Mesendoderm (in vitro differentiated cells): ENCODE data around the gene HAGHL.

Experiments
- DNase-seq: peaks from one replicate; pipeline ENCODE4 v3.0.0; 2013
- H2AK5ac ChIP-seq: 2 replicates; pipeline ENCODE4 v1.6.1; 2013; ENCODE audit warnings: low read length, inconsistent platforms
- H2BK120ac ChIP-seq: 2 replicates; pipeline ENCODE4 v1.6.1; 2013; ENCODE audit warnings: low read depth, mild to moderate bottlenecking, low read length, moderate library complexity, mixed read lengths
- H2BK15ac ChIP-seq: replicated peaks from 2 replicates; pipeline ENCODE4 v1.6.1; 2013; ENCODE audit warnings: low read depth, mild to moderate bottlenecking, moderate library complexity
- H2BK5ac ChIP-seq: 2 replicates; pipeline ENCODE4 v1.6.1; 2013; ENCODE audit warnings: low read length, inconsistent platforms
- H3K18ac ChIP-seq: 2 replicates; pipeline ENCODE4 v1.6.1; 2013; ENCODE audit warnings: mild to moderate bottlenecking, low read length, mixed read lengths
- H3K23ac ChIP-seq: one replicate; pipeline ENCODE4 v1.6.1; 2013; ENCODE audit warnings: low read length
- H3K27ac ChIP-seq: 2 replicates; pipeline ENCODE4 v1.5.1; 2013; ENCODE audit warnings: low read depth, mild to moderate bottlenecking, inconsistent platforms, low read length, moderate library complexity
- H3K27me3 ChIP-seq: 2 replicates; pipeline ENCODE4 v1.6.1; 2013; ENCODE audit warnings: low read length, control low read depth, mild to moderate bottlenecking, inconsistent platforms; ENCODE audit not compliant: insufficient read depth, poor library complexity
- H3K36me3 ChIP-seq: 2 replicates; pipeline ENCODE4 v1.6.1; 2013; ENCODE audit warnings: low read length, inconsistent platforms; ENCODE audit not compliant: control insufficient read depth, insufficient read depth
- H3K4ac ChIP-seq: one replicate; pipeline ENCODE4 v1.6.1; 2013; ENCODE audit warnings: low read depth, mild to moderate bottlenecking, low read length, moderate library complexity
- H3K4me1 ChIP-seq: 2 replicates; pipeline ENCODE4 v1.6.1; 2013; ENCODE audit warnings: low read depth, low read length, inconsistent platforms; ENCODE audit not compliant: control insufficient read depth
- H3K4me2 ChIP-seq: 2 replicates; pipeline ENCODE4 v1.6.1; 2013; ENCODE audit warnings: low read length
- H3K4me3 ChIP-seq: 2 replicates; pipeline ENCODE4 v1.5.1; 2013; ENCODE audit warnings: mild to moderate bottlenecking, low read length
- H3K56ac ChIP-seq: one replicate; pipeline ENCODE4 v1.6.1; 2013; ENCODE audit warnings: low read length
- H3K79me1 ChIP-seq: 2 replicates; pipeline ENCODE4 v1.6.1; 2013; ENCODE audit warnings: low read length, inconsistent platforms
- H3K79me2 ChIP-seq: 2 replicates; pipeline ENCODE4 v1.6.1; 2013; ENCODE audit warnings: mild to moderate bottlenecking, low read length; ENCODE audit not compliant: control insufficient read depth, insufficient read depth
- H3K9ac ChIP-seq: 2 replicates; pipeline ENCODE4 v1.6.1; 2013; ENCODE audit warnings: low read length, inconsistent platforms
- H4K5ac ChIP-seq: one replicate; pipeline ENCODE4 v1.6.1; 2013; ENCODE audit warnings: low read length
- H4K8ac ChIP-seq: one replicate; pipeline ENCODE4 v1.6.1; 2013; ENCODE audit warnings: low read depth, mild to moderate bottlenecking, control low read depth, low read length, moderate library complexity
- WGBS: extraction: QIAGEN DNeasy Blood & Tissue Kit; methylation state at CpG from one replicate; pipeline ENCODE4 v1.1.7; 2013; ENCODE audit warnings: low lambda C conversion rate, missing lambda C conversion rate; ENCODE audit not compliant: insufficient coverage; ENCODE audit errors: extremely low coverage; 5-methylcytosine and 5-hydroxymethylcytosine counted together

HAGHL gene

DNA sequence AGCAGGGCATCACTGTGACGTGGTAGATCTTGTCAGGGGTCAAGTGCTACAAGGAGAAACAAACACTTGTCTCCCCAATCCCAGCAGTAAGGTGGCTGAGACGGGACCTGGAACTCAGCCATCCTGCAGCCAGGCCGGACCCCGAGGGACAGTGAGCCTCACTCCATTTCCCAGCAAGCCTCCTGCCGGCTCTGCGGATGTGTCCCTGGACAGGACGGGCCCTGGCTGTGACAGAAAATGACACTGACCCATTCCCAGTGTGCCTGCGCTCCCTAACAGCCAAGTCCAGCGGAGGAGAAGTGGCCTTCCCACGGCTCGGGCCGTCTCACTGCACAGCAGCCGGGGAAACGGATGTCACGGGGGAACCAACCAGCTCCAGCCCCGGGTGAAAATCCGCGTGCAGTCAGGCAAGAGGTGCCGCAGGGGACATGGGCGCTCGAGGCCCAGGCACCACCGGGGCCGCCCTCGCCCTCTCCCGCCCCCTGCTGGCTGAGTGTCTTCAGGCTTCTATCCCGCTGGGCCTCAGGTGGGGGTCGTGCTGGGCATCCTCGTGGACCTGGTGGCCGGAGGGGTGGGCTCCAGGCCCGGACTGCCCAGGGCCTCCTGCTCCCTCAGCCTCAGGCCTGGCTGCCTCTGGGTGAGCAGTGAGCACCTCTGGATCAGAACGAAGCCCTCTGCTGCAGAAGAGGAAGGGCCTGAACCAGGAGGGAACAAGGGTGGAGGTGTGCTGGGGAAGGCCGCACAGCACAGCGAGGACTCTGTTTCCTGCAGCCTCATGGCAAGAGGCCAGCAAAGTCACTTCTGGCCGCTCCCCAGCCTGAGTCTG, 6.7 kb downstream of the HAGHL start:
- no peak overlapping the region for H3K18ac ChIP-seq
- no peak overlapping the region for H3K4me3 ChIP-seq
- H3K56ac ChIP-seq, result no peak overlapping the region
- WGBS, result no CpG with 5 or more reads among the region's 34 CpGs
- no peak overlapping the region for H3K27ac ChIP-seq
- no peak overlapping the region for H4K8ac ChIP-seq
- peaks cover 3% of the 10 kb centered on the region for H3K36me3 ChIP-seq
- no peaks in the 10 kb centered on the region for H3K79me1 ChIP-seq
- H3K79me2 ChIP-seq, result no peaks in the 10 kb centered on the region
- DNase-seq, result peak; percentile 34
- H4K5ac ChIP-seq, result no peak overlapping the region
- no peak overlapping the region for H3K4ac ChIP-seq
- no peak overlapping the region for H2AK5ac ChIP-seq
- H3K4me1 ChIP-seq, result no peaks in the 10 kb centered on the region
- H2BK5ac ChIP-seq, result no peak overlapping the region
- no peaks in the 10 kb centered on the region for H3K27me3 ChIP-seq
- no peak overlapping the region for H3K23ac ChIP-seq
- no peak overlapping the region for H3K4me2 ChIP-seq
- H3K9ac ChIP-seq, result no peak overlapping the region
- no peak overlapping the region for H2BK15ac ChIP-seq
- H2BK120ac ChIP-seq, result no peak overlapping the region

DNA sequence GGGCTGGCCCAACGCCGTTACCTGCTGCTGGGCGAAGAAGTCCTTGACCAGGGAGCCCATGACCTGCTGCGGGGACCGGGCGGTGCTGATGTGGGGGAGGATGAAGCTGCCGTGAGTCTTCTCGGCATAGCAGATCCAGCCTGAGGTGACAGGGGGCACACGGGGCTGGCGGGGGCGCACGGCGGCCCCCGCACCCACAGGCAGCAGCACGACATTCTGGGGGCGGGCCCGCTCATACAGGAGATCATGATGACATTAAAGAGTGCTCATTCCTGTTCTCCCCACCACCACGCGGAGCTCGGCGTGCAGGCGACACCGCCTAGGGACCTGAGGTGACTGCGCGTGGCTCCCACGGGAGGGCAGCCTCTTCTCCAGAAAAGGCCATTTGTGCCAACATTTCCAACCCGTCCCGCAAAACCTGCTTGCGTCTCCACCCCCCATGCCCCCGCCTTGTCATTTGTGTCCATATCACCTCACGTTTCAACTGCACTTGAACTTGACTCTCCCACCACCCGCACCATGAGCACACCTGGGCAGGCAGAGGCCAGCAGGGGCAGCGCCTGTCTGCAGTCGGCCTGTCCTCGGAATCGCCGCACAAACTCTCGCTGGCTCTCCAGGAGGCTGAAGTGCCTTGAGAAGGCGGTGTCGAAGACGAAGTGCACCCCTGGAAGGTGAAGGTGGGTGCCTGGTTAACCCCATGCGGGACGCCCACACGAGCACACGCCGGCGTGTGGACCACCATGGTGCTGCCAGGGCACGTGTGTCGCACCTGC, 7.5 kb downstream of the HAGHL start:
- WGBS, result no CpG with 5 or more reads among the region's 49 CpGs
- Histone ChIP-seq H2AK5ac (no peak overlapping the region), H3K18ac (no peak overlapping the region), H3K56ac (no peak overlapping the region), H4K5ac (no peak overlapping the region), H2BK120ac (no peak overlapping the region), H2BK15ac (no peak overlapping the region), H3K4me2 (no peak overlapping the region), H3K27ac (no peak overlapping the region), H3K4me3 (no peak overlapping the region), H3K23ac (no peak overlapping the region), H3K79me1 (no peaks in the 10 kb centered on the region), H2BK5ac (no peak overlapping the region), H3K4me1 (no peaks in the 10 kb centered on the region), H3K36me3 (peaks cover 3% of the 10 kb centered on the region), H4K8ac (no peak overlapping the region), H3K79me2 (no peaks in the 10 kb centered on the region), H3K4ac (no peak overlapping the region), H3K9ac (no peak overlapping the region), H3K27me3 (no peaks in the 10 kb centered on the region)
- no peak for DNase-seq

DNA sequence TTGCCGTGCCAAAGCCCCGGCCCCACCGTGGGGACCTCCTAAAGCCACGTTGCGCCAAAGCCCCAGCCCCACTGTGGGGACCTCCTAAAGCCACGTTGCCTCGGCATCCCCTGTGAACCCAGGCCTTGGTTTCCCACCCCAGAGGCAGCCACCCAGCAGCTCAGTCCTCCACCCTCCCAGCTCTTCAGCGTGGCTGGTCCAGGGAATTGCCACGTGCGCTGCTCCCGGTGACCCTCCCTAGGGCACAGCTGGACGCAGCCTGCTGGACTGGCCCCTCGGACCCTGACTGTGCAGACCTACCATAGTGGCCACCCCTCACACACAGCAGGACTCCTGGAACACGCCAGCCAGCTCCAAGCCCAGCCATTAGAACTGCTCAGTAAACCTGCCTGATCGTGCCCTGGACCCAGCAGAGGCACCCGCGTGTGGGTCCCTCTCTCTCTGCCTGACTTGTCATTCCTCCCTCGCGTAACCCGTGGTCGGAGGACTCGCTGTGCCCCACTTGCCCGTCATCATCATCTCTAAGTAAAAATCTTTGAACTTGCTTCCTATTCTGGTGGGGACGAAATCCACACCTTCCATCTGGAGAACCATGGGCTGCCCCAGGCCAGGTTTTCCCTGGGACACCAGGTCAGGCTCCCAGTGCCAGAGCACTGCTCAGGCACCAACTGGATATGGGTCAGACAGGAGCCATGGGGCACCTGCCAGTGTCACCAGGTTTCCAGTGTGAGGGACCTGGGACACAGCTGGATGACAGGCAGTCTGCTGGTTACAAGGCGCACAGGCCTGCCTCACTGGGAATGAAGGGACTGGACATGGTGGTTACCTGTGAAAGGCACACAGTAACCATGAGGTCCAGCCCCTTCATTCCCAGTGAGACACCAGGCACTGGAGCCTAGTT, 8.3 kb downstream of the HAGHL start:
- Histone ChIP-seq H4K8ac (no peak overlapping the region), H3K36me3 (peaks cover 3% of the 10 kb centered on the region), H3K27me3 (no peaks in the 10 kb centered on the region), H3K4me2 (no peak overlapping the region), H3K4me3 (no peak overlapping the region), H3K4ac (no peak overlapping the region), H3K56ac (no peak overlapping the region), H3K9ac (no peak overlapping the region), H3K18ac (no peak overlapping the region), H2BK120ac (no peak overlapping the region), H2BK15ac (no peak overlapping the region), H3K27ac (no peak overlapping the region), H2BK5ac (no peak overlapping the region), H4K5ac (no peak overlapping the region), H3K79me1 (no peaks in the 10 kb centered on the region), H2AK5ac (no peak overlapping the region), H3K4me1 (no peaks in the 10 kb centered on the region), H3K79me2 (no peaks in the 10 kb centered on the region), H3K23ac (no peak overlapping the region)
- no CpG with 5 or more reads among the region's 25 CpGs for WGBS
- no peak for DNase-seq

DNA sequence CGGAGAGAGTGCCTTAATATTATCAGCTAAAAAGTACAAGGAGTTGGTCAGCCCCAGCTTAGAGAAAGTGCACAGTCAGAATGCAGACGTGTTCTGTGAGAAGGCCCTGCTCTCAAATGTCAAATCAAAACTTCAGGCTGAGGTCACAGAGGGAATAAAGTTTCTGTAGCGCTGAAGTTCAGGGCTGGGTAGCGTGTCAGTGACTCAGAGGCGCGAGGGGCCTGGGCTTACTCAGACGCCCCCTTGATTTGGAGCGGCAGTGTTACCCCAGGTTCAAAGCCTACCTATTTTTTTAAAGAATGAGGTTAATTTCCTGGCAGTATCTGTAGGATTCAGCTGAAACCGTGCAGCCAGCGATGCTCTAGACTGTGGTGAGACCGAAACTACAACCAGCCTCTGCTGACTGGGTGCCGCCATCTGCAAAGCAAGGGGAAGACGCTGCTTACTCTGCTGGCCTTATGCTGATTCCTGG, 9.1 kb downstream of the HAGHL start:
- Histone ChIP-seq H2BK120ac (no peak overlapping the region), H3K56ac (no peak overlapping the region), H3K4ac (no peak overlapping the region), H3K4me1 (no peaks in the 10 kb centered on the region), H3K27ac (no peak overlapping the region), H3K23ac (no peak overlapping the region), H4K5ac (no peak overlapping the region), H2BK15ac (no peak overlapping the region), H3K36me3 (peaks cover 3% of the 10 kb centered on the region), H3K9ac (no peak overlapping the region), H3K4me3 (no peak overlapping the region), H3K27me3 (no peaks in the 10 kb centered on the region), H3K79me1 (no peaks in the 10 kb centered on the region), H2BK5ac (no peak overlapping the region), H4K8ac (no peak overlapping the region), H2AK5ac (no peak overlapping the region), H3K18ac (no peak overlapping the region), H3K4me2 (no peak overlapping the region), H3K79me2 (no peaks in the 10 kb centered on the region)
- DNase-seq, result no peak
- WGBS, result no CpG with 5 or more reads among the region's 13 CpGs

DNA sequence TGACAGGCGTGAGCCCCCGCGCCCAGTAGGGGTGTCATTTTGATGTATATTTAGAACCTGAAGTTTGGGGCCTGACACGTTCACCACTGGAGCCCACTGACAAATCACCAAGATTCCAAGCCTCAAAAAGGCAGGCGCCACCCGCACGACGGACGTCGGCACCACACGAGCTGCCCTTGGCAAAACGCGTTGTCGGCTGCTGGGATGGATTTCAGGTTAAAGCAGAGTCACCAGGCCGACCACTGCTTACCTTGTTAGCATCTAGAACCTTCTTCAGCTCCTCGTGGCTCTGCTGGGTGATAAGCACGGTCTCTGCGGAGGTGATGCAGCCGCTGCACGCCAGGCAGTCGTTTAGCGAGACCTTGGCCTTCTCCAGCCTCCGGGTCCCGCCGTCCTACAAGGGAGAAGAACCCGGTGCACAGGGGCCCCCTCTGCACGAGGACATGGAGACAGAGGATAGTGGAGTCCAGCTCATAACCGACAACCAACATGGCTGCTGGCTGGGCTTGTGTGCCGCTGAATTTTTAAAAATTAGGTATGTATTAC, 10.1 kb downstream of the HAGHL start:
- H3K27ac ChIP-seq, result no peak overlapping the region
- DNase-seq, result no peak
- peaks cover 3% of the 10 kb centered on the region for H3K36me3 ChIP-seq

More for the DNA sequence above, 10.1 kb downstream of the HAGHL start:
- Histone ChIP-seq H3K4ac (no peak overlapping the region), H3K79me2 (no peaks in the 10 kb centered on the region), H4K5ac (no peak overlapping the region), H3K4me3 (no peak overlapping the region), H2BK120ac (no peak overlapping the region), H2AK5ac (no peak overlapping the region), H3K56ac (no peak overlapping the region), H3K4me1 (no peaks in the 10 kb centered on the region), H3K79me1 (no peaks in the 10 kb centered on the region), H2BK5ac (no peak overlapping the region), H2BK15ac (no peak overlapping the region), H3K9ac (no peak overlapping the region), H4K8ac (no peak overlapping the region), H3K4me2 (no peak overlapping the region), H3K27me3 (no peaks in the 10 kb centered on the region), H3K23ac (no peak overlapping the region), H3K18ac (no peak overlapping the region)
- WGBS, result no CpG with 5 or more reads among the region's 29 CpGs
